Measurements from ENCODE around the gene LMO1.

Gene LMO1

GRCh38 chr11:8178297-8178696 lies 85.4 kb downstream of the LMO1 start:
- H3K4me1 Mint-ChIP-seq: no peaks in the 10 kb centered on the region
- no peaks in the 10 kb centered on the region for H3K36me3 Mint-ChIP-seq (ENCODE audit: low read depth)
- TF ChIP-seq CTCF (IDR thresholded peaks at IDR 0.05; ENCODE audit: unreplicated experiment in 3 of 3): no peak
- no peak overlapping the region for H3K27ac Mint-ChIP-seq
- no peak overlapping the region for H3K4me3 Mint-ChIP-seq
- H3K9me3 Mint-ChIP-seq: peaks cover 3% of the 10 kb centered on the region
- H3K27me3 Mint-ChIP-seq (ENCODE audit: low read depth): peaks cover 23% of the 10 kb centered on the region

GRCh38 chr11:8177136-8177535 lies 86.5 kb downstream of the LMO1 start:
- H3K4me3 Mint-ChIP-seq: no peak overlapping the region
- no peaks in the 10 kb centered on the region for H3K4me1 Mint-ChIP-seq
- no peaks in the 10 kb centered on the region for H3K36me3 Mint-ChIP-seq (ENCODE audit: low read depth)
- no peak overlapping the region for H3K27ac Mint-ChIP-seq
- H3K9me3 Mint-ChIP-seq: no peaks in the 10 kb centered on the region
- peaks cover 29% of the 10 kb centered on the region for H3K27me3 Mint-ChIP-seq (ENCODE audit: low read depth)
- TF ChIP-seq CTCF (IDR thresholded peaks at IDR 0.05; ENCODE audit: unreplicated experiment in 3 of 3): no peak

All from nephron (organoid).